ENCODE data around the gene MPV17L2.
A peak's percentile ranks its signal among the peaks of the same experiment; 100 is the strongest.

- TF ChIP-seq POLR2A (IDR thresholded peaks at IDR 0.05) (no peak), CTCF (IDR thresholded peaks at IDR 0.05 in 4 of 5, conservative IDR thresholded peaks at IDR 0.05 in 1 of 5) (peak; percentile 28 to 91 (median 62))
Observed at GRCh38 chr19:18208098-18208951, 15.3 kb downstream of the MPV17L2 start.
